ENCODE measurements around the gene TMEM151A. TPM values are rescaled to one million over a fixed set of nuclear protein-coding genes. Genes with fewer than 3 reads are reported as not detected.
"Not testable (repeated sequence)": the region's sequence is repeated elsewhere in the genome, so short reads cannot be mapped to it uniquely, and the experiment has no call there.

TMEM151A gene
- total RNA-seq, 4 donors from 2014 or later, result 0.20 to 1.1 (median 0.22) TPM; not detected in 1

GRCh38 chr11:66275984-66276612, 15.6 kb upstream of the TMEM151A start:
- intact Hi-C loops (cut with DNase I), result no loop called here
- TF ChIP-seq POLR2A (IDR thresholded peaks at IDR 0.05) (no peak), CTCF (IDR thresholded peaks at IDR 0.05) (no peak)
- 90 to 92% methylated on average over 13 of the region's 14 CpGs for WGBS, 2 donors
- Histone ChIP-seq H3K36me3 (peaks cover 45 to 48% of the 10 kb centered on the region in 2 donors), H3K4me3 (replicated peaks in 1 of 3) (no peak overlapping the region), H3K4me1 (peaks cover 4 to 10% of the 10 kb centered on the region in 2 donors), H3K9me3 (no peaks in the 10 kb centered on the region), H3K27me3 (no peaks in the 10 kb centered on the region), H3K27ac (no peak overlapping the region)
- no peak for DNase-seq

GRCh38 chr11:66276619-66277018, 15.1 kb upstream of the TMEM151A start:
- WGBS, 2 donors, result 85 to 95% methylated on average over 9 to 11 of the region's 13 CpGs
- H3K27me3 ChIP-seq; H3K4me3 ChIP-seq (replicated peaks in 1 of 3); DNase-seq; intact Hi-C loops (cut with DNase I); H3K9me3 ChIP-seq; H3K27ac ChIP-seq: not testable (repeated sequence)
- Histone ChIP-seq H3K4me1 (peaks cover 4 to 10% of the 10 kb centered on the region in 2 donors), H3K36me3 (peaks cover 44 to 47% of the 10 kb centered on the region in 2 donors)

- H3K9me3 ChIP-seq; H3K4me3 ChIP-seq (replicated peaks in 1 of 3); DNase-seq; H3K27ac ChIP-seq; H3K27me3 ChIP-seq; intact Hi-C loops (cut with DNase I): not testable (repeated sequence)
- Histone ChIP-seq H3K4me1 (peaks cover 4 to 10% of the 10 kb centered on the region in 2 donors), H3K36me3 (peaks cover 39 to 43% of the 10 kb centered on the region in 2 donors)
- WGBS, 2 donors, result 77 to 83% methylated on average over 4 of the region's 4 CpGs
These were observed 14.6 kb upstream of the TMEM151A start for GRCh38 chr11:66277064-66277463.

- TF ChIP-seq POLR2A (IDR thresholded peaks at IDR 0.05), result peak in 1 of 2 donors; percentile 18
- TF ChIP-seq CTCF (IDR thresholded peaks at IDR 0.05), result no peak
- Histone ChIP-seq H3K4me1 (peaks cover 4 to 13% of the 10 kb centered on the region in 2 donors), H3K27ac (no peak within 1 kb of the TSS), H3K27me3 (no peaks in the 10 kb centered on the region), H3K9me3 (no peaks in the 10 kb centered on the region), H3K4me3 (replicated peaks in 1 of 3) (peak within 1 kb of the TSS in 1 of 3 donors; percentile 11), H3K36me3 (peaks cover 33 to 37% of the 10 kb centered on the region in 2 donors)
- peak; percentile 44 to 51 for DNase-seq
- whole genome bisulfite sequencing, 2 donors, result 11 to 13% methylated on average over 11 to 13 of the region's 84 CpGs
- intact Hi-C loops (cut with DNase I), result no loop called here
These were observed 14.0 kb upstream of the TMEM151A start, which contains the start of gene CNIH2 for GRCh38 chr11:66277471-66278362. CNIH2 (plus strand) TSS chr11:66278175; CDS start chr11:66278457, 282 bp downstream.

- TF ChIP-seq CTCF (IDR thresholded peaks at IDR 0.05) (no peak), POLR2A (IDR thresholded peaks at IDR 0.05) (no peak)
- Histone ChIP-seq H3K27ac (no peak overlapping the region), H3K27me3 (no peaks in the 10 kb centered on the region), H3K4me3 (replicated peaks in 1 of 3) (no peak overlapping the region), H3K4me1 (peaks cover 4 to 14% of the 10 kb centered on the region in 2 donors), H3K36me3 (peaks cover 24 to 28% of the 10 kb centered on the region in 2 donors), H3K9me3 (no peaks in the 10 kb centered on the region)
- intact Hi-C loops (cut with DNase I), result no loop called here
- 5 to 8% methylated on average over 17 of the region's 45 CpGs for WGBS, 2 donors
- no peak for DNase-seq
These were observed 13.2 kb upstream of the TMEM151A start for GRCh38 chr11:66278363-66279091.
